OCI-LY1 (cell line): ENCODE data around the gene DGKG.

ENCODE experiments used
- H2AFZ ChIP-seq: fragments of 200-600 bp; sonication (generic), shearing (Covaris generic); 2 replicates; pipeline ENCODE4 v1.6.0; 2014; ENCODE audit warnings: antibody characterized with exemption, mild to moderate bottlenecking, low read length
- H3F3A ChIP-seq: fragments of 200-600 bp; sonication (generic), shearing (Covaris generic); 2 replicates; pipeline ENCODE4 v1.6.0; 2014; ENCODE audit warnings: mild to moderate bottlenecking, antibody characterized with exemption, low read length, moderate library complexity; ENCODE audit not compliant: insufficient read depth
- H3K27ac ChIP-seq: fragments of 200-600 bp; sonication (generic); 2 replicates; pipeline ENCODE4 v1.5.1; 2014; ENCODE audit warnings: low read length, mixed run types, mild to moderate bottlenecking, low read depth; ENCODE audit not compliant: poor library complexity, severe bottlenecking
- H3K27me3 ChIP-seq: fragments of 200-600 bp; sonication (generic); 2 replicates; pipeline ENCODE4 v1.6.0; 2014; ENCODE audit warnings: antibody characterized with exemption, mild to moderate bottlenecking, low read length, moderate library complexity; ENCODE audit not compliant: insufficient read depth
- H3K36me3 ChIP-seq: fragments of 200-600 bp; sonication (generic); 2 replicates; pipeline ENCODE4 v1.6.1; 2014; ENCODE audit warnings: mild to moderate bottlenecking, antibody characterized with exemption, low read length, moderate library complexity, mixed read lengths; ENCODE audit not compliant: insufficient read depth
- H3K4me1 ChIP-seq: fragments of 200-600 bp; sonication (generic); 2 replicates; pipeline ENCODE4 v1.5.1; 2014; ENCODE audit warnings: mild to moderate bottlenecking, low read length, moderate library complexity; ENCODE audit not compliant: insufficient read depth, severe bottlenecking
- H3K4me2 ChIP-seq: fragments of 200-600 bp; sonication (generic), shearing (Covaris generic); 2 replicates; pipeline ENCODE4 v1.6.1; 2014; ENCODE audit warnings: low read length
- H3K4me3 ChIP-seq: fragments of 200-600 bp; sonication (generic); 2 replicates; pipeline ENCODE4 v1.5.1; 2014; ENCODE audit warnings: low read length, low read depth, mild to moderate bottlenecking, mixed read lengths; ENCODE audit not compliant: poor library complexity, severe bottlenecking
- H3K79me2 ChIP-seq: fragments of 200-600 bp; shearing (Covaris generic); 2 replicates; pipeline ENCODE4 v1.6.1; 2016; ENCODE audit warnings: mixed run types, low read length, mixed read lengths; ENCODE audit not compliant: insufficient read depth
- H3K9ac ChIP-seq: fragments of 200-600 bp; sonication (generic), shearing (Covaris generic); 2 replicates; pipeline ENCODE4 v1.6.1; 2014; ENCODE audit warnings: mild to moderate bottlenecking, low read length, mixed read lengths
- H3K9me2 ChIP-seq: fragments of 200-600 bp; sonication (generic), shearing (Covaris generic); 2 replicates; pipeline ENCODE4 v1.6.1; 2014; ENCODE audit warnings: low read depth, mild to moderate bottlenecking, low read length, mixed read lengths
- H3K9me3 ChIP-seq: fragments of 200-600 bp; shearing (Covaris generic); 2 replicates; pipeline ENCODE4 v1.6.1; 2014; ENCODE audit warnings: low read length, mixed read lengths
- H4K20me1 ChIP-seq: fragments of 200-600 bp; sonication (generic), shearing (Covaris generic); 2 replicates; pipeline ENCODE4 v1.6.0; 2016; ENCODE audit warnings: mild to moderate bottlenecking, low read length; ENCODE audit not compliant: insufficient read depth
- EZH2 ChIP-seq: fragments of 200-600 bp; sonication (generic), shearing (Covaris generic); IDR thresholded peaks from 2 replicates; pipeline ENCODE4 v1.8.0; 2017; ENCODE audit warnings: borderline replicate concordance, mixed run types, mild to moderate bottlenecking, antibody characterized with exemption, low read length, moderate library complexity, mixed read lengths
- TF ChIP-seq, protein P1 (sequence below): fragments of 200-600 bp; sonication (generic), shearing (Covaris generic); IDR thresholded peaks from 2 replicates; pipeline ENCODE4 v1.5.1; 2017; ENCODE audit warnings: mild to moderate bottlenecking, antibody characterized with exemption, low read length, moderate library complexity, mixed read lengths

Gene DGKG

DNA sequence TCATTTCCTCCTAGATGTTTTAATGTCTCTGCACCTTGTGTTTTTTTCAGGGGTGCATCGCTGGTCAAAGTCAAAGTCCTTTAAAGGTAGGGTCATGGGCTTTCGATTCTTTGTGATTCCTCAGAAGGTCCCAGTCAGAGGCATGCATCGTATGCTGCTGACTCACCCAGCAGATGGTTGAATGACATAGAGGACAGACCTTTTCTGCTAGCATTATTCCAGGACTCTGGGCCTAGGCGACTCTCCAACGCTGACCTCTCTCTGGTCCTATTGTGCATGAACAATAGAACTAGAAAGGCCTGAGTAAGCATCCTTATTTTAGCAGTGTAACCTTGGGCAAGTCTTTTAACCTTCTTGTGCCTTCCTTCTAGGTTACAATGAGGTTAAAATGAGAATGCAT, 75.9 kb downstream of the DGKG start:
- no peak overlapping the region for H3K4me3 ChIP-seq
- no peaks in the 10 kb centered on the region for H3K9me3 ChIP-seq
- H3K9me2 ChIP-seq, result no peaks in the 10 kb centered on the region
- no peaks in the 10 kb centered on the region for H3K4me1 ChIP-seq
- no peaks in the 10 kb centered on the region for H4K20me1 ChIP-seq
- no peaks in the 10 kb centered on the region for H3K36me3 ChIP-seq
- no peak for TF ChIP-seq EZH2
- no peak overlapping the region for H2AFZ ChIP-seq
- no peak overlapping the region for H3K27ac ChIP-seq
- H3K4me2 ChIP-seq, result no peak overlapping the region
- no peaks in the 10 kb centered on the region; the same call in 1 of the 2 replicates for H3K27me3 ChIP-seq
- H3K79me2 ChIP-seq, result no peaks in the 10 kb centered on the region
- H3F3A ChIP-seq, result no peaks in the 10 kb centered on the region
- H3K9ac ChIP-seq, result no peak overlapping the region

DNA sequence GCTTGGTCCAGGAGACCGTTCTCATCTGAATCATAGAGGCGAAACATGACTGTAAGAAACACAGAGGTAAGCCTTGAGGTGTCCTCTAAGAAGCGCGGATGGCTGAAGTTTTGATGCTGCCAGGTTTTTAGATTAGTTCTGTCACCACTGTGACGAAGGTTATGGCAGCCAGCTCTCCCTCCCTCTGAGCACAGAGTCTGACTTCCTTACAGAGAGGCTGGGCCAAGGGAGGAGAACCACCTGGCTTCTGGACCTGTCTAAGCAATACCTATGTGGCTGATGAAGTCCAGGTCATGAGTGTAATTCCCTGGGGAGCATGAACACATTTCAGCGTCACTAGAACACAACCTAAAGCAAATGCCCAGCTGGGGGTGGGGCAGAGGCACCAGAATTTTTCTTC, 77.4 kb downstream of the DGKG start:
- Histone ChIP-seq H3K27ac (no peak overlapping the region), H3K4me1 (no peaks in the 10 kb centered on the region), H3K9me3 (no peaks in the 10 kb centered on the region), H3K36me3 (no peaks in the 10 kb centered on the region), H4K20me1 (no peaks in the 10 kb centered on the region), H3K9me2 (no peaks in the 10 kb centered on the region), H3K4me2 (no peak overlapping the region), H3K9ac (no peak overlapping the region), H3K27me3 (no peaks in the 10 kb centered on the region; the same call in 1 of the 2 replicates), H2AFZ (no peak overlapping the region), H3K4me3 (no peak overlapping the region), H3F3A (no peaks in the 10 kb centered on the region), H3K79me2 (no peaks in the 10 kb centered on the region)
- TF ChIP-seq EZH2, result no peak
- TF ChIP-seq, protein P1, sequence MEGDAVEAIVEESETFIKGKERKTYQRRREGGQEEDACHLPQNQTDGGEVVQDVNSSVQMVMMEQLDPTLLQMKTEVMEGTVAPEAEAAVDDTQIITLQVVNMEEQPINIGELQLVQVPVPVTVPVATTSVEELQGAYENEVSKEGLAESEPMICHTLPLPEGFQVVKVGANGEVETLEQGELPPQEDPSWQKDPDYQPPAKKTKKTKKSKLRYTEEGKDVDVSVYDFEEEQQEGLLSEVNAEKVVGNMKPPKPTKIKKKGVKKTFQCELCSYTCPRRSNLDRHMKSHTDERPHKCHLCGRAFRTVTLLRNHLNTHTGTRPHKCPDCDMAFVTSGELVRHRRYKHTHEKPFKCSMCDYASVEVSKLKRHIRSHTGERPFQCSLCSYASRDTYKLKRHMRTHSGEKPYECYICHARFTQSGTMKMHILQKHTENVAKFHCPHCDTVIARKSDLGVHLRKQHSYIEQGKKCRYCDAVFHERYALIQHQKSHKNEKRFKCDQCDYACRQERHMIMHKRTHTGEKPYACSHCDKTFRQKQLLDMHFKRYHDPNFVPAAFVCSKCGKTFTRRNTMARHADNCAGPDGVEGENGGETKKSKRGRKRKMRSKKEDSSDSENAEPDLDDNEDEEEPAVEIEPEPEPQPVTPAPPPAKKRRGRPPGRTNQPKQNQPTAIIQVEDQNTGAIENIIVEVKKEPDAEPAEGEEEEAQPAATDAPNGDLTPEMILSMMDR, result no peak

DNA sequence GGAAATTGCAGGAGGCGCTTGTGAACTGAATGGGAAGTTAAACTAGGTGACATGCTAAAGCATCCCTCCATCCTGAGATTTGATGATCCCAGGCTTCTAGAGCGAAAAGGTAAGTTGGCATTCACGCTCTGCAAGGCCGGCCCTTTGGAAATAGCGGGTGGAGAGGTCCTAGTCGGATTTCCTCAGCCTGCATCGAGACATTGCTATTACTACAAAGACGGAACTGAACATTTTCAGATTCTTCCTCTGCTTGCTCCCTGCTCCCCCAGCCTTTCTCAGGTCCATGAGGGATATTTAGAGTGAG, 77.7 kb downstream of the DGKG start:
- Histone ChIP-seq H3K27me3 (no peaks in the 10 kb centered on the region; the same call in 1 of the 2 replicates), H3K36me3 (no peaks in the 10 kb centered on the region), H2AFZ (no peak overlapping the region), H3K4me3 (no peak overlapping the region), H3K27ac (no peak overlapping the region), H3F3A (no peaks in the 10 kb centered on the region), H3K79me2 (no peaks in the 10 kb centered on the region), H4K20me1 (no peaks in the 10 kb centered on the region), H3K9me2 (no peaks in the 10 kb centered on the region), H3K4me1 (no peaks in the 10 kb centered on the region), H3K9me3 (no peaks in the 10 kb centered on the region), H3K4me2 (no peak overlapping the region), H3K9ac (no peak overlapping the region)
- TF ChIP-seq EZH2, result no peak
- TF ChIP-seq, protein P1, result no peak

DNA sequence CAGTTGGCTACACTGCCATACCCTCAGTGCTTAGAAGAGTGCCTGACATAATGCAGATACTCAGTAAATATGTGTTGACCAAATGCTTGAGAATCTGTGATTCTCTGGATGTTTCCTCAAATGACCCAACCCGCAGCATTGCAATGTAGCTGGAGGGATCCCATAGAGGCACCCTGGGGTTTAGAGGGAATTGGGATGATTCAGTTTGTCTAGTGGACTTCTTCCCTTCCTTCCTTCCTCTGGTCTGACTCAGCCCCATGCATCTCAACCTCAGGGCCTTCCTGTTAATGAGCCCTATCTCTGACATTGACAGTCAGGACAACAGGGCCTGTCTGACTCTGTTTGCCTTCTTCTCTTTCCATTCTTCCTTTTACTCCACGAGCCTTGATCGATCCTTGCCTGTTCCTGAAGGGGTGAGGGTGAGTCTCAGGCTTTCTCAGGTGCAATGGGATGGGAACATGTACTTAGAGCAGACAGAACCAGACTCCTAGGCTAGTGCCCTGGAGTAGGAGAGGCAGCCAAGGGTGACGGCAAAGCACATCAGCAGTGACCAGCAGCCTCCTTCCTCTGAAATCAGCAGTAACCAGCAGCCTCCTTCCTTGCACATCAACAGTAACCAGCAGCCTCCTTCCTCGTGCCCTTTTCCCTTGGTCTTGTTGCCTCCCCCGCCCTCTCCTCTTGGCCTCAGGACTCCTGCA, 78.2 kb downstream of the DGKG start:
- H3K9ac ChIP-seq, result no peak overlapping the region
- H4K20me1 ChIP-seq, result no peaks in the 10 kb centered on the region
- TF ChIP-seq, protein P1, result no peak
- no peak for TF ChIP-seq EZH2
- H3K4me1 ChIP-seq, result no peaks in the 10 kb centered on the region
- H2AFZ ChIP-seq, result no peak overlapping the region
- no peak overlapping the region for H3K4me2 ChIP-seq
- no peak overlapping the region for H3K27ac ChIP-seq
- no peaks in the 10 kb centered on the region for H3K9me2 ChIP-seq
- no peaks in the 10 kb centered on the region for H3F3A ChIP-seq
- no peak overlapping the region for H3K4me3 ChIP-seq
- H3K36me3 ChIP-seq, result no peaks in the 10 kb centered on the region
- no peaks in the 10 kb centered on the region for H3K79me2 ChIP-seq
- no peaks in the 10 kb centered on the region; the same call in 1 of the 2 replicates for H3K27me3 ChIP-seq
- H3K9me3 ChIP-seq, result no peaks in the 10 kb centered on the region
